ENCODE data around the gene SIAH1. TPM values are rescaled to one million over a fixed set of nuclear protein-coding genes. Genes with fewer than 3 reads are reported as not detected.

Gene SIAH1
- total and polyA plus RNA-seq, 2 of the 8 experiments (the other 6 are each of a cell fraction or from before 2014, with no cell fraction given) = 19.5 to 33.9 TPM

- no peak for TF ChIP-seq GABPA (IDR thresholded peaks at IDR 0.05; ENCODE audit: borderline replicate concordance, insufficient read depth, low read length)
- no peak for TF ChIP-seq RXRA (IDR thresholded peaks at IDR 0.05; ENCODE audit: insufficient read depth, low read depth, low read length)
- TF ChIP-seq MAFK (IDR thresholded peaks at IDR 0.05; ENCODE audit: low read depth, low read length) = no peak
- peak; percentile 44 for TF ChIP-seq POLR2AphosphoS5 (IDR thresholded peaks at IDR 0.05; ENCODE audit: low read depth, low read length)
- TF ChIP-seq ATF2 (IDR thresholded peaks at IDR 0.05; ENCODE audit: low read length) = peak; percentile 86; the same call in 1 of the 2 replicates
- no peak for TF ChIP-seq RAD21 (IDR thresholded peaks at IDR 0.05 in 1 of 2, conservative IDR thresholded peaks at IDR 0.05 in 1 of 2; ENCODE audit: low read depth in 2 of 2, low read length in 2 of 2)
- TF ChIP-seq EZH2 (IDR thresholded peaks at IDR 0.05; ENCODE audit: low read depth, low read length, severe bottlenecking) = no peak
- no peak for TF ChIP-seq YY1 (IDR thresholded peaks at IDR 0.05; ENCODE audit: low read depth, low read length)
- TF ChIP-seq SIRT6 (IDR thresholded peaks at IDR 0.05; ENCODE audit: low read length) = no peak
- TF ChIP-seq CTCF (IDR thresholded peaks at IDR 0.05; ENCODE audit: control extremely low read depth in 1 of 3, insufficient read depth in 1 of 3, low read depth in 1 of 3, low read length in 3 of 3) = no peak
- peak; percentile 47; the same call in 1 of the 2 replicates for TF ChIP-seq ATF3 (IDR thresholded peaks at IDR 0.05; ENCODE audit: insufficient read depth, low read depth, low read length)
- TF ChIP-seq BACH1 (IDR thresholded peaks at IDR 0.05; ENCODE audit: low read length) = no peak
- TF ChIP-seq SUZ12 (IDR thresholded peaks at IDR 0.05; ENCODE audit: low read length) = no peak
- no peak for TF ChIP-seq SP4 (IDR thresholded peaks at IDR 0.05; ENCODE audit: low read length)
- no peak for TF ChIP-seq SP2 (IDR thresholded peaks at IDR 0.05; ENCODE audit: low read length)
- no peak for TF ChIP-seq EGR1 (IDR thresholded peaks at IDR 0.05; ENCODE audit: borderline replicate concordance, low read depth, low read length)
- TF ChIP-seq TBP (IDR thresholded peaks at IDR 0.05; ENCODE audit: low read depth, low read length) = 0 out of 2 replicates have a peak, but pooled peaks have one; percentile 14
- TF ChIP-seq MAX (IDR thresholded peaks at IDR 0.05) = peak; percentile 51; the same call in 1 of the 2 replicates
These were observed 18.8 kb downstream of the SIAH1 start (continued) for GRCh38 chr16:48366165-48367093.

Data from H1 (cell line).